ENCODE measurements around the gene ACAN. TPM values are rescaled to one million over a fixed set of nuclear protein-coding genes. Genes with fewer than 3 reads are reported as not detected.
A peak's percentile ranks its signal among the peaks of the same experiment; 100 is the strongest.

Gene ACAN
- total RNA-seq, 2 donors from 2014 or later = 0.14 to 4.7 TPM

GRCh38 chr15:88897456-88898194 lies 94.4 kb downstream of the ACAN start:
- TF ChIP-seq POLR2AphosphoS5 (IDR thresholded peaks at IDR 0.05) (peak; percentile 54), POLR2A (IDR thresholded peaks at IDR 0.05) (no peak), CTCF (IDR thresholded peaks at IDR 0.05) (peak; percentile 18 to 79 (median 60))
- Histone ChIP-seq H3K9me3 (no peaks in the 10 kb centered on the region), H3K4me1 (replicated peaks) (no peaks in the 10 kb centered on the region), H3K4me3 (no peak overlapping the region), H3K27ac (peak overlapping the region; percentile 48 to 55), H3K27me3 (replicated peaks; ENCODE audit: insufficient read depth) (no peaks in the 10 kb centered on the region), H3K36me3 (no peaks in the 10 kb centered on the region)
- WGBS = 14% methylated on average over 12 of the region's 12 CpGs
- intact Hi-C loops (cut with DNase I) = loop anchor here (5.0 to 10.0 kb wide), 3 partner anchors 270 to 430 kb away; partner anchors contain the start of genes MRPL46 and MRPS11
- peak; percentile 81 for DNase-seq (ENCODE audit: low spot score)

GRCh38 chr15:88898736-88899135 lies 95.5 kb downstream of the ACAN start:
- TF ChIP-seq POLR2A (IDR thresholded peaks at IDR 0.05) = no peak
- TF ChIP-seq POLR2AphosphoS5 (IDR thresholded peaks at IDR 0.05) = no peak
- TF ChIP-seq CTCF (IDR thresholded peaks at IDR 0.05) = no peak
- intact Hi-C loops (cut with DNase I) = loop anchor here (5.0 to 10.0 kb wide), 3 partner anchors 271 to 431 kb away; partner anchors contain the start of genes MRPL46 and MRPS11
- 87% methylated on average over 15 of the region's 15 CpGs for WGBS
- no peak for DNase-seq (ENCODE audit: low spot score)
- Histone ChIP-seq H3K4me3 (no peak overlapping the region), H3K27ac (no peak overlapping the region), H3K27me3 (replicated peaks; ENCODE audit: insufficient read depth) (no peaks in the 10 kb centered on the region), H3K9me3 (no peaks in the 10 kb centered on the region), H3K36me3 (no peaks in the 10 kb centered on the region), H3K4me1 (replicated peaks) (no peaks in the 10 kb centered on the region)

- no peaks in the 10 kb centered on the region for H3K36me3 ChIP-seq
- intact Hi-C loops (cut with DNase I) = loop anchor here (5.0 to 10.0 kb wide), 3 partner anchors 272 to 432 kb away; partner anchors contain the start of genes MRPL46 and MRPS11
- WGBS = 91% methylated on average over 9 of the region's 9 CpGs
- no peaks in the 10 kb centered on the region for H3K9me3 ChIP-seq
- H3K27ac ChIP-seq = no peak overlapping the region
- TF ChIP-seq POLR2A (IDR thresholded peaks at IDR 0.05) (no peak), CTCF (IDR thresholded peaks at IDR 0.05) (no peak), POLR2AphosphoS5 (IDR thresholded peaks at IDR 0.05) (no peak)
- no peak overlapping the region for H3K4me3 ChIP-seq
- DNase-seq (ENCODE audit: low spot score) = no peak
- no peaks in the 10 kb centered on the region for H3K4me1 ChIP-seq (replicated peaks)
- H3K27me3 ChIP-seq (replicated peaks; ENCODE audit: insufficient read depth) = no peaks in the 10 kb centered on the region
Measured at GRCh38 chr15:88899251-88899650, 96.0 kb downstream of the ACAN start.

- H3K27ac ChIP-seq = no peak overlapping the region
- H3K4me1 ChIP-seq (replicated peaks) = no peaks in the 10 kb centered on the region
- DNase-seq (ENCODE audit: low spot score) = no peak
- H3K4me3 ChIP-seq = no peak overlapping the region
- TF ChIP-seq CTCF (IDR thresholded peaks at IDR 0.05) = no peak
- TF ChIP-seq POLR2AphosphoS5 (IDR thresholded peaks at IDR 0.05) = no peak
- no peak for TF ChIP-seq POLR2A (IDR thresholded peaks at IDR 0.05)
- intact Hi-C loops (cut with DNase I) = no loop called here
- no peaks in the 10 kb centered on the region for H3K27me3 ChIP-seq (replicated peaks; ENCODE audit: insufficient read depth)
- no peaks in the 10 kb centered on the region for H3K9me3 ChIP-seq
- WGBS = 88% methylated on average over 12 of the region's 12 CpGs
- H3K36me3 ChIP-seq = no peaks in the 10 kb centered on the region
Measured at GRCh38 chr15:88900309-88900981, 97.2 kb downstream of the ACAN start.
